ENCODE measurements around the gene ALAD. TPM values are rescaled to one million over a fixed set of nuclear protein-coding genes. Genes with fewer than 3 reads are reported as not detected.

ALAD gene
- total and polyA plus RNA-seq, 2 of the 13 experiments (the other 11 are each of a cell fraction or from before 2014, with no cell fraction given) = 21.8 to 30.1 TPM

- TF ChIP-seq ZNF414 (CRISPR knock-in tag; IDR thresholded peaks at IDR 0.05) (peak; percentile 88; the same call in 1 of the 2 replicates), ZBTB33 (CRISPR knock-in tag; IDR thresholded peaks at IDR 0.05) (no peak), MATR3 (CRISPR knock-in tag; IDR thresholded peaks at IDR 0.05) (no peak), SSRP1 (CRISPR knock-in tag; IDR thresholded peaks at IDR 0.05) (peak; percentile 28; the same call in 1 of the 2 replicates), MZF1 (CRISPR knock-in tag; IDR thresholded peaks at IDR 0.05; ENCODE audit: borderline replicate concordance) (no peak), ATF7-NPFF (CRISPR knock-in tag; IDR thresholded peaks at IDR 0.05; ENCODE audit: low read depth) (peak; percentile 32; the same call in 1 of the 2 replicates), ISL2 (CRISPR knock-in tag; IDR thresholded peaks at IDR 0.05) (peak; percentile 70; the same call in 1 of the 2 replicates), ZNF318 (CRISPR knock-in tag; IDR thresholded peaks at IDR 0.05) (no peak), HMGXB4 (CRISPR knock-in tag; IDR thresholded peaks at IDR 0.05; ENCODE audit: borderline replicate concordance in 1 of 2, low read depth in 1 of 2) (peak in 1 of 2 experiments; percentile 25; a peak in 1 of 4 replicates), ZFY (CRISPR knock-in tag; IDR thresholded peaks at IDR 0.05) (peak; percentile 94), MED1 (CRISPR knock-in tag; IDR thresholded peaks at IDR 0.05) (peak; percentile 94), KAT2B (IDR thresholded peaks at IDR 0.05; ENCODE audit: borderline replicate concordance, low read depth, low read length) (peak; percentile 64; the same call in 1 of the 2 replicates), BCL3 (CRISPR knock-in tag; IDR thresholded peaks at IDR 0.05) (peak; percentile 60; the same call in 1 of the 2 replicates), ZNF251 (CRISPR knock-in tag; IDR thresholded peaks at IDR 0.05) (no peak)
Measured at GRCh38 chr9:113387560-113388230, 13.4 kb downstream of the ALAD start (continued).

Data from HepG2 (cell line).